Measurements from ENCODE around the gene TRAPPC4.
A peak's percentile ranks its signal among the peaks of the same experiment; 100 is the strongest.

Gene TRAPPC4

GRCh38 chr11:119061256-119061655 lies 42.7 kb downstream of the TRAPPC4 start:
- DNase-seq (ENCODE audit: extremely low read depth in 1 of 2, low read depth in 1 of 2), result no peak

- DNase-seq (ENCODE audit: extremely low read depth in 1 of 2, low read depth in 1 of 2), result no peak
Observed at GRCh38 chr11:119062779-119063178, 44.2 kb downstream of the TRAPPC4 start.

GRCh38 chr11:119065369-119065768 lies 46.8 kb downstream of the TRAPPC4 start:
- DNase-seq (ENCODE audit: extremely low read depth in 1 of 2, low read depth in 1 of 2), result peak in 1 of 2 donors; percentile 18

- DNase-seq (ENCODE audit: extremely low read depth in 1 of 2, low read depth in 1 of 2), result peak; percentile 96 to 97
Observed at GRCh38 chr11:119067371-119068222, 49.0 kb downstream of the TRAPPC4 start, which contains the start of gene VPS11. VPS11 (plus strand) TSS chr11:119067818; CDS start chr11:119067824, 6 bp downstream.

All from stimulated activated CD8-positive, alpha-beta memory T cell treated with anti-CD3 and anti-CD28 coated beads, Interleukin-7, amount 100 ng/mL, for 48 hours (primary cell).